NCI-H2227 treated with DMSO at 0.1 percent for 48 hours (cell line): ENCODE data around the gene CNOT1.
A peak's percentile ranks its signal among the peaks of the same experiment; 100 is the strongest.
"Not testable (repeated sequence)": the region's sequence is repeated elsewhere in the genome, so short reads cannot be mapped to it uniquely, and the experiment has no call there.

Experiments used
- DNase-seq: peaks from one replicate; lab custom pipeline; 2025; lab: John Stamatoyannopoulos, UW

Gene CNOT1

GRCh38 chr16:58502217-58502921 lies 127.3 kb downstream of the CNOT1 start:
- no peak for DNase-seq

DNA sequence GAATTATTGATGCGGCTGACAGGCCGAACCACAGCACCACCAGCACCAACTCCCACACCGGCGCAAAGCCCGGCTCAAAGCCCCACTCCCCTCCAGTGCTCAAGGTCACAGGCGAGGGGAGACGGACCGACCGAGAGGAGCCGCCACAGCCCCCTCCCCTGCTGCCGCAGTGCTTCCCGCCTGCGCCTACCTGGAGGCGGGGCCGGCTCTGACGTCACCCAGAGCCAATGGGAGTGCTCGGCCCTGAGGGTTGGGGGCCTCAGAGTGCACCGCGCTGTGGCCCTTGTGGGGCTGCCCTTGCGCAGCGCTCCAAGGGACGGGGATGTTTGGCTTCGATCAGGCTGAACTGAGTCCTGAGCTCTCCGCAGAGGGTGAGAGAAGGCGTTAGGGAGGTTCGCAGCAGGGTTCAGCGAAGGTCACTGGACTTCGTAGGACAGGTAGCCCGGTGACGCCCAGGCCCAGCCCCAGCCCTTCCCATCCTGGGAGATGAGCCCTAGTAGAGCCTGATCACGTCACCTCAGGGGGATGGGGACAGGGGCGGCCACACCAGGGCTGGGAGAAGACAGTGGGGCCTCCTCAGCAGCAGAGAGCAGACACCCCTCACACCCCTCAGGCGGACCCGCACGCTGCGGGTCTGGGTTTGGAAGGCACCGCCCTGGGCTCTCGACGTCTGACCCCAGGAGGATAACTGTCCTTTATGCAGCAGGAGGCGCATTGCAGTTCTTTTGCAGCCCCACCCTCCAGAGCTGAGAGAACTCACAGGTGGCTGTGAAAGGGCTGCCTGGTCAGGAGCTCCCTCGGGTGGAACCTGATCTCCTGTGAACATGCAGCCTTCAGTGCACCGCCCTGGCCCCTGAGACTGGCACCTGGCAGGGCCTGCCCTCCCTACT lies 128.1 kb downstream of the CNOT1 start:
- peak; percentile 15 for DNase-seq

GRCh38 chr16:58500430-58501241 lies 129.0 kb downstream of the CNOT1 start:
- no peak for DNase-seq

DNA sequence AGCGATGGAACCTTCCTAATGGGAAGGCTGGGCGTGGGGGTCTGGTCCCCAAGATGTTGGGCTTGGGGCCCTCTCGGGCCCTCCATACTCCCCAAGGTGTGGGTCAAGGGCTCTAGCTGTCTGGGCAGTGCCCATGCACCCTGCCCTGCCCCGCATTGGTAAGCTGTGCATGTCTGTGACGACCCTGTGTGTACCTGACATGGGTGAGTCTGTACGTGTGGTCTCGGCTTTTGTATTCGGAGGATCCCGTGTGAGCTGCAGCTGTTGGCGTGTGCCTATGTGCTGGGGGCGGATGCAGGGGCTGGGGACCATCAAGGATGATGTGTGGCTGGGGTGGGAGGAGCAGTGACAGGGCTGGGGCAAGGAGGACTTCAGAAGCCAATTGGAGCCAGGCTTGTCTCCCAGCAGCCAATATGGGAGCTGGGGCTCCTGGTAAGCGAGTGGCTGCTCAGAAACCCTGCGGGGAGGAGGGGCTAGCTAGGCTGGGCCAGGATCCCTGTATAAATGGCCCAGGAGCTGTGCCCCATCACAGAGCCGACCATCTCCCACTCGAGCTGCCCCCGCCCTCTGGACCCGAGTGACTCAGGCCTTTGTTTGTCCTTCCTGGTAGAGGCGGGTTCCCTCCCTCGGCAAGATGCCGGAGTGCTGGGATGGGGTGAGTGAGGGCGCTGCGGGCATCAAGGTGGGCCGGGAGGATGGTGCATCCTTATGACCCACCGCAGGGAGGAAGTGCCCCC lies 129.8 kb downstream of the CNOT1 start, which contains the start of gene NDRG4:
Gene NDRG4, plus strand, starts transcription at position 529 of the 737 bp plus-strand sequence. Its CDS starts 106 bp downstream, at position 635.
- DNase-seq, result peak; percentile 87

DNA sequence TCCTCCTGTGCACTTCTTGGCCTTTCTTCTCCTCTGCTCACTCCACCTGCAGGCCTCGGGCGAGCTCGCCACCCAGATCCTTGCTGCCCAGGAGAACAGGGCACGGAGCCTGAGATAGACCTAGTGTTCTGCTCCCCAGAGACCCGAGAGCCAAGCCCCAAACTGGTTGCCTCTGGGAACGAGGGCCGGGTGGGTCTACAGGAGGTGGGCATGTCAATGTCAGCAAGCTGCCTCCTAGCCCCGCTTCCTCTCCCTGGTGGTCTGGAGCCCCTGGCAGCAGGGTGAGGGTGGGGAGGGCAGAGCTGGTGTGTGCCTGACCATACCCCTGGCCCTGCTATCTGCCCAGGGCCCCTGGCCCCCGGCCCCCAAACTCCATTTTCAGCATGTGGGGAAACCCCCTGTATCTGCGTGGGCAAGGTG lies 130.5 kb downstream of the CNOT1 start:
- DNase-seq, result no peak

DNA sequence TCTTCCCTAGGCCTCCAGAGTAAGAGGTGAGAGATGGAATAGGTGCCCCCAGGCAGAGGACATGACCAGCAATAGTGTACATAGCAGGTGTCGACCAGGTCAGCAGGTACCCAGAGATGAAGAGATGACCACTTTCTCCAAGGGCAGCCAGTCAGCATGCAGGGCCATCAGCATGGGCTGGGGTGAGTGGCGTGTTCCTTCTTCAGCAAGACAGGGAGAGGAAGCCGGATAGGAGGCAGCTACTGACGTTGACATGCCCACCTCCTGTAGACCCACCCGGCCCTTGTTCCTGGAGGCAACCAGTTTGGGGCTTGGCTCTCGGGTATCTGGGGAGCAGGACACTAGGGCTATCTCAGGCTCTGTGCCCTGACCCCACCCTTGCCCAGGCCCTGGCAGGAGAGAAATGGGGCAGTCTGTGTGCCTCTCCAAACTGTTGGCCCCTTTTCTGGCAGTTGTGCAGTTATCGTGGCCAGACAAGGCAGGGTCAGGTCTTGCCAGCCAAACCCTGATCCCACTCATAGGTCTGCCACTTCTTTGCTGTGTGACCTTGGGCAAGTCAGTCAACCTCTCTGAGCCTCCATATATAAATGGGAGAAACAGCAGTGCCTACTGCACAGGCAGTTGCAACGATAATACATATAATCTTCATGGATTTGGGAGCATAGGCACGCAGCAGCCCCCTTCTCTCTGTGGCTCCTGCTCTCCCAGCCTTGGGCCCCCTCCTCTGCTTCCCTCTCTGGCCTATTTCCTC lies 131.1 kb downstream of the CNOT1 start:
- no peak for DNase-seq

DNA sequence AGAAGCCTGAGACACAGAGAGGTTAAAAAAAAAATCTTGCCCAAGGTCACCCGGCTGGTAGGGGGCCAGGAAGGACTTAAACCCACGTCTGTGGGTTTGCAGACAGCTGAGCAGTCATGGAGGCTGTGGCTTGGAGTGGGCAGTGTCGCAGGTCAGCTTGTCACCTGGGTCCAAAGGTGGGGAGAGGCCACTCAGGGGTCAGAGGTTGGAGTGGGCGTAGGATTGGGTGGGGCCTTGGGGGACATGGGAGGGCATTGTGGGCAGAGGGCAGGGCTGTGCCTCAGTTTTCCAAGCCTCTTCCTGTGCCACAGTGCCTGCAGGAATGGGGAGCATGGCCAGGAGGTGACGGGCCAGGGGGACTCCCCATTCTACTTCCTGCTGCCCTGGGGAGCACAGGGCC lies 131.7 kb downstream of the CNOT1 start:
- no peak for DNase-seq

DNA sequence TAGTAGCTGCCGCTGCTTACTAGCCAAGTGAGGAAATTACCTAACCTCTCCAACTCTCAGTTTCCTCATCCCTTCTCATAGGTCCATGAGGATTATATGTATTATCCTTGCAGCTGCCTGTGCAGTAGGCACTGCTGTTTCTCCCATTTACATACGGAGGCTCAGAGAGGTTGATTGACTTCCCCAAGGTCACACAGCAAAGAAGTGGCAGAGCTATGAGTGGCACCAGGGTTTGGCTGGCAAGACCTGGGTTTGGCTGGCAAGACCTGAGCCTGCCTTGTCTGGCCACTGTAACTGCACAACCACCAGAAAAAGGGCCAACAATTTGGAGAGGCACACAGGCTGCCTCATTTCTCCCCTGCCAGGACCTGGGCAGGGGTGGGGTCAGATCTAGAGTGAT lies 132.2 kb downstream of the CNOT1 start:
- DNase-seq, result no peak

DNA sequence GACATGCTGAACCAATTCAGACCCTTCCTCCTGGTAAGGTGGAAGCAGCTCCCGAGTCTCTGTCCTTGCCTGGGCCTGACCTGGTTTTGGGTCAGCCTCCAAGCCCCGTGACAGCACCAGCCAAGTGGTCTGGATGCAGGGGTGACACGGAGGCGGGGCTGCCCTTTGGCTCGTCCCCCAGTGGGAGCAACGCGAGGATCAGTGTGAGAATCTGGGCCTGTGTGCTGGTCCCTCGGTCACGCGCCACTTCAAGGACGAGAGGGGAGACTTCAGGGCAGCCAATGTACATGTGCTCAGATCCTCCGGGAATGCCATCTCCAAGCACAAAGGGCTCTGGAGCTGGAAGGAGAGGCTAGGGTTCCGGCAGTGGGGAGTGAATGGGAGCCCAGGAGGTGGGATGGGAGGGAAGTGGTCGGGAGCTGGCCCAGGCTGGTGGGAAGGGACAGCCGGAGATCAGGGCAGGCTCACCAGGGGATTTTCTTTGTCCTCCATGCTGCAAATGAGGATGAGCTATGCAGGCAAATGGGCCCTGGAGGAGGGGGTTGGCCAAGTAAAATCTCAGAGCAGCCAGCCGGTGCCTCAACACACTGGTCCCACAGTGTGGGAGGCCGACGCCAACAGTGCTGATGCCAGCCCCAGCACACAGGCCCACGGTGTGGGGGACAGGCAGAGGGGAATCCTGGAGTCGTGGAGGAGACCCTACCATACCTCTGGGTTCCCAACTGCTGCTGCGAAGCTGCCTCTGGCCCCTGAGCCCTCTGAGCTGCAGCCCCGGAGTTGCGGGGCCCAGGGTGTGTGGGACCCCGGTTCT lies 133.9 kb downstream of the CNOT1 start:
- DNase-seq, result no peak

DNA sequence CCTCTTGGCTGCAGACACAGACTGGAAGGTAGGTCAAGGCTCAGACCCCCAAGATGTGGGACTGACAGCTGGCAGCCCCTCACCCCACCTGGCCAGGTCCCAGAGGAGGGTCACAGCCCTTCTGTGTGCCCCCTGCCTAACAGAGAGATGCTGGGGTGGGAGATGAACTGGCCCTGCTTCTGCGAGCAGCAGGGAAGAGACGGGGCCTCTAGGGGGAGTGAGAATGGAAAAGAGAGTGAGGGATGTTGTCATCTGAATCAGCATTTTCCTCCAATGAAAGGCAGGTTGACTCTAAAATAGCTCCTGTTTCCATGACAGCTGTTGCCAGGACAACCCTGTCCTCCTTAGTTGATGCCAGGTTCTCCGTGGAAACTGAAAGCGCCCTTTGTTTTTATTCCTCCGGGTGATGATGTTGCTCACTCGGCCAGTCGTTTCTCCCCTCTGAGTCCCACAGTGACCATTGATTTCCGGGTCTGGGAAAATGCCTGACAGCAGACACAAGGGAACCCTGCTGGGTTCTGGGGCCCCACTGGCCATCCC lies 134.6 kb downstream of the CNOT1 start:
- peak; percentile 88 for DNase-seq

DNA sequence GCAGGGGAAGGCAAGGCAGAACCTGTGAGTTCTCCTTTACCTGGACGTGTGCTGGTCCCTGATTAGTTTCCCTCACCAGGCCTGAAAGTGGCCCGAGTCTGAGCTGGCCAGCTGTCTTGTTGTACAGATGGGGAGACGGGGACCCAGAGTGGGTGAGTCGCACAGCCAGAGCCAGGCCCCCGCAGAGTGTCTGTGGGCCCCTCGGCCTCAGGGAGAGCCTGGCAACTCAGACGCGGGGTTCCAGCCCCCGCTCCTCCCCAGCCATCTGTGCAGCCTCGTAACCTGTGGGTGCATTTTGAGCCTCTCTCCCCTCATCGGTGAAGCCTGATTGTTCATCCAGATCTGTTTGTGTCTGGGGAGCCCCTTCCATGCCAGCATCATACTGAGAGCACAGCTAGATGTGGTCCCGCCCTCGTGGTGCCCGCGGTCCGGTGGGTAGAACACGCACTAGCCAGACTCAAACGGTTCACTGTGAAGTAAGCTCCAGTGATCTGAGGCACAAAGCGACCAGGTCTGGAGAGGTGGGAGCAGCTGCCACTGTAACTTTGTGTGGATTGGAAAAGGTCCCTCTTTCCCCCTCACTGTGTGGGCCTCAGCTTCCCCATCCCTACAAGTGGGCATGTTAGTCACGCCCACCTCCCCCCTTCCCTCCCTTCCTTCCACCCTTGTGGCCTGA lies 135.7 kb downstream of the CNOT1 start:
- DNase-seq, result no peak

DNA sequence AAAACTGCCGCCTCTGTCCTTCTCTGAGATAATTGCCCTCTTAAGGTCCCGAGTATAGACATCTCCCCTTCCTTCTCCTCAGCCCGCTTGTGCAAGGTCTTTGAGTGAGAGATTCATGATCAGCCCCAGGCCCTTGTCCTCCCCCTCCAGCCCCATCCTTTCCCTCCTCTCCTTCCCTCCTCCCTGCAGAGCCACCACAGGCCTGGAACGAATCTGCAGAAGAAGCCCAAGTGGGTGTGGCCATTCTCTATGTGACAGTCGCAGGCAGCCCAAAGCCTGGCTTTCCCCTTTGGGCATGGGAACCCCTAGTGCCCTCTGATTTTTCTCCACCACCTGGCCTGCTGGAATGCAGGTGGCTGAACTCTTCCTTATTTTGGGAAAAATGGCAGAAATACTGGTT lies 136.9 kb downstream of the CNOT1 start:
- DNase-seq, result peak; percentile 30

GRCh38 chr16:58492066-58492465 lies 137.6 kb downstream of the CNOT1 start:
- no peak for DNase-seq

DNA sequence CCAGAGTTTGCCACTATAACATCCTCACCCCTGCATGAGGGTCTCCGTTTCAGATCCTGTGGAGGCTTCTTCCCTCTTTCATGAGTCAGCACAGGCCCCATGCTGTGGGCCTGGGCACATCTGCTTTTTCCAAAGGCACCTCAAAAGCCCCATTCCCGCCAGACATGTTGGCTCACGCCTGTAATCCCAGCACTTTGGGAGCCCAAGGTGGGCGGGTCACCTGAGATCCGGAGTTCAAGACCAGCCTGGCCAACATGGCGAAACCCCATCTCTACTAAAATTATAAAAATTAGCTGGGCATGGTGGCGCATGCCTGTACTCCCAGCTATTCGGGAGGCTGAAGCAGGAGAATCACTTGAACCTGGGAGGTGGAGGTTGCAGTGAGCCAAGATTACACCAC lies 139.1 kb downstream of the CNOT1 start:
- DNase-seq, result not testable (repeated sequence)

GRCh38 chr16:58490065-58490464 lies 139.6 kb downstream of the CNOT1 start:
- no peak for DNase-seq

DNA sequence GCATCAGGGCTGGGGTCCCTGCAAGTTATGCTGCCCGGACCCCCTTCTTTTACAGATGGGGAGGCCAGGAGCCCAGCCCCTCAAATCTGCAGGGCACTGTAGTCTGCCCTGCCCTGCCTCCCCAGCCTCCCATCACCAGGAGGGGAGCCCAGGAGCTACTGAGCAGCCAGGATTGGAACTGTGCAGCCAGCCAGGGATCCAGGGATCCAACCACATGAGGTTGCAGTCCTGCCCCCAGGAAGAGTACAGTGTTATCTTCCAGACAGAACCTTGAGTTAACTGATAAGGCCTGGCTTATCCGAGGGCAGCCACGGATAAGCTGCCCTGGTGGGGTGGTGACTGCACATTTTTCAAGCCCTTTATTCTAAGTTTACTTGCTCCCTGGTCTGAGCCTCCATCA lies 141.1 kb downstream of the CNOT1 start:
- DNase-seq, result no peak

DNA sequence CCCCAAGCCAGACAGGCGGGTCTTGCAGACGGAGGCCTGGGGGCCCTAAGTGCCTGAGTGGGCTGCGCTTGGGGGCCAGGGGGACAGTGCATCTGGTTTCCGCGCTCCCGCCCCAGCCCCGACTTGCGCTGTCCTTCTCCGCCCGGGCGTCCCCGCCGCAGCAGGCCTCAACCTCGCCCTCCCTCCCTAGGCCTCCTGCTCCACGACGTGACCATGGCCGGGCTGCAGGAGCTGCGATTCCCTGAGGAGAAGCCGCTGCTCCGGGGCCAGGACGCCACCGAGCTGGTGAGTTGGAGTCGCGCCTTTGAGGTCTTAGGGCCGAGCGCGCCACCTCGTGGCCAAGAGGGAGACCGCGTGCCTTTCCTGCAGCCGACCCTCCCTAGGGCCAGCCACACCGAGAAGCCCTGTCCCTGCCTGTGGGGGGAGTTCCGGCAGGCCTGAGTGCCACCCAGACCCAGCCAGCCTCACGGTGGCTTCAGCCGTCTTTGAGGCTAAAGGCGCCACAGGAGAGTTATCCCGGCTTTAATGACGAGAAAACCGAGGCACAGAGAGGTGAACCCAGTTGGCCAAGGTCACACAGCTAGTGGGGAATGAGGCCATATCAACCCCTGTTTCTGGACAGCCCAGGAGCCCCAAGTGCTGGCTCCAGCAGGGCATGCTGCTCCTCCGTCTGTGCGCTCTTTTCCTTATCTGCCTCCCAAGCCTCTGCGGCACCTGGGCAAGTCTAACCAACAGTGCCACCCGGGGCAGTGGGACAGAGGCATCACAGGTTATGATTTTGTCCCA lies 141.9 kb downstream of the CNOT1 start:
- DNase-seq, result peak; percentile 69

DNA sequence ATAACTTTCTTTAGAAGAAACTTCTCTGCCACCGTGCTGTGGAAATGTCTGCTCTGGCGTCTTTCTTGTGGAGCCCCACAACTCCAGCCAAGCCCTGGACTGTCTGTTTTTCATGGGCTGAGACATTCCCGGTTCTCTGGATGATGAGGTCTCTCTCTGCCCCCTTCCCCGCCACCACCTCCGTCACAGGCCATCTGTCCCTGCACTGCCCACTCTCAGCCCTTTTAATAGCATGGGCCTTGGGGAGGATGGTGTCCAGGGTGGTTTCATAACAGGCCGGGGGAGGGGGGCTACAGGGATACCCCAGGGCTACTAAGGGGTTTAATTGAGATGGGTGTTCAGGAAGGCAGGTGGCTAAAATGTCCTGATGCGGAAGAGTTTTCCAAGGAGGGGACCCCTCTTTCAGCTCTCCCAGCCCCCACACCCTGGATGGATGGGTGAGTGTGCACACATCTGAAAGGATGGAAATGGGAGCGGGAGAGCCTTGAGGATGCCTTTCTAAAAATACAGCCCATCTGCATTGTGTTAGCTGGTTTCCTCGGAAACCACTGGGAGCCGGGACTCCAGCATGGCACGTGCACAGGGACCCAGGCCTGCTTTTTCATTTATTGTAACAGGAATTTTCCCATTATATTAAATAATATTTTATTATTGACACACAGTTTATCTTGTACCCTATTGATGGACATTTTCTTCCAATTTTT lies 144.3 kb downstream of the CNOT1 start:
- no peak for DNase-seq
